Measurements from ENCODE around the gene HPS3.

DNA sequence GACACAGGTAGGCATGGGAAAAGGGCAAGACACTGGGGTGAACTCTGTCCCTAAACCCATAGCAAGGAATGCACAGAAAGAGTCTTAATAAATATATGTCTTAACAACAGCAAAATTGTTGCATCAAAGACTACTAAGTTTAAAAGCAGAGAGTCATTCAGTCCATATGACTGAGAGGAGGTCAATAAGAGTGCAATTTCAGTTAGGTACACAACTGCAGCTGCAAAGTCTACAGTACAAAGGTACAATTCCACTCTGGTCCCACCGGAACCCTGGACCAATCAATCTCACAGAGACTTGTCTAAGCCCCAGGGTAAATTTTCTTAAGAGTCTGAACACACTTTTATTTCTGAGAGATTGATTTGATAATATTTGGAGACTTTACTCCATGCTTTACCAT, 85.3 kb downstream of the HPS3 start:
- TF ChIP-seq GABPA (IDR thresholded peaks at IDR 0.05; ENCODE audit: low read depth) (no peak), EP300 (IDR thresholded peaks at IDR 0.05; ENCODE audit: borderline replicate concordance in 1 of 2, low read depth in 1 of 2, low read length in 1 of 2) (no peak), POLR2AphosphoS5 (IDR thresholded peaks at IDR 0.05; ENCODE audit: low read depth, low read length) (no peak), MXI1 (IDR thresholded peaks at IDR 0.05; ENCODE audit: low read depth, low read length) (no peak), FOXM1 (IDR thresholded peaks at IDR 0.05; ENCODE audit: low read depth) (no peak), RFX5 (IDR thresholded peaks at IDR 0.05; ENCODE audit: low read length) (no peak), EZH2phosphoT487 (IDR thresholded peaks at IDR 0.05; ENCODE audit: borderline replicate concordance, low read depth) (no peak)
- TF ChIP-seq, protein P1, sequence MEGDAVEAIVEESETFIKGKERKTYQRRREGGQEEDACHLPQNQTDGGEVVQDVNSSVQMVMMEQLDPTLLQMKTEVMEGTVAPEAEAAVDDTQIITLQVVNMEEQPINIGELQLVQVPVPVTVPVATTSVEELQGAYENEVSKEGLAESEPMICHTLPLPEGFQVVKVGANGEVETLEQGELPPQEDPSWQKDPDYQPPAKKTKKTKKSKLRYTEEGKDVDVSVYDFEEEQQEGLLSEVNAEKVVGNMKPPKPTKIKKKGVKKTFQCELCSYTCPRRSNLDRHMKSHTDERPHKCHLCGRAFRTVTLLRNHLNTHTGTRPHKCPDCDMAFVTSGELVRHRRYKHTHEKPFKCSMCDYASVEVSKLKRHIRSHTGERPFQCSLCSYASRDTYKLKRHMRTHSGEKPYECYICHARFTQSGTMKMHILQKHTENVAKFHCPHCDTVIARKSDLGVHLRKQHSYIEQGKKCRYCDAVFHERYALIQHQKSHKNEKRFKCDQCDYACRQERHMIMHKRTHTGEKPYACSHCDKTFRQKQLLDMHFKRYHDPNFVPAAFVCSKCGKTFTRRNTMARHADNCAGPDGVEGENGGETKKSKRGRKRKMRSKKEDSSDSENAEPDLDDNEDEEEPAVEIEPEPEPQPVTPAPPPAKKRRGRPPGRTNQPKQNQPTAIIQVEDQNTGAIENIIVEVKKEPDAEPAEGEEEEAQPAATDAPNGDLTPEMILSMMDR (IDR thresholded peaks at IDR 0.05): no peak
- TF ChIP-seq, protein P2, sequence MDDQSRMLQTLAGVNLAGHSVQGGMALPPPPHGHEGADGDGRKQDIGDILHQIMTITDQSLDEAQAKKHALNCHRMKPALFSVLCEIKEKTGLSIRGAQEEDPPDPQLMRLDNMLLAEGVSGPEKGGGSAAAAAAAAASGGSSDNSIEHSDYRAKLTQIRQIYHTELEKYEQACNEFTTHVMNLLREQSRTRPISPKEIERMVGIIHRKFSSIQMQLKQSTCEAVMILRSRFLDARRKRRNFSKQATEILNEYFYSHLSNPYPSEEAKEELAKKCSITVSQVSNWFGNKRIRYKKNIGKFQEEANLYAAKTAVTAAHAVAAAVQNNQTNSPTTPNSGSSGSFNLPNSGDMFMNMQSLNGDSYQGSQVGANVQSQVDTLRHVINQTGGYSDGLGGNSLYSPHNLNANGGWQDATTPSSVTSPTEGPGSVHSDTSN (IDR thresholded peaks at IDR 0.05): no peak

Data from SK-N-SH (cell line).